Neutrophil (primary cell): ENCODE results near the gene CCL13.

Experiments used
- H3K27ac ChIP-seq: fragments of 200-600 bp; sonication (generic); 2 replicates; pipeline ENCODE4 v1.5.1; 2016; ENCODE audit warnings: mild to moderate bottlenecking, moderate library complexity
- H3K27me3 ChIP-seq: fragments of 200-600 bp; sonication (generic); 2 replicates; pipeline ENCODE4 v1.6.0; 2016; ENCODE audit warnings: mild to moderate bottlenecking
- H3K36me3 ChIP-seq: fragments of 200-600 bp; sonication (generic); 2 replicates; pipeline ENCODE4 v1.5.1; 2017
- H3K4me1 ChIP-seq, 2 experiments: fragments of 200-600 bp in 1 of 2; sonication (generic) in 1 of 2; 1 replicate in 1 of 2; 2 replicates in 1 of 2; pipeline versions ENCODE4 v1.5.1 to v1.6.1; 2013 to 2016; ENCODE audit warnings: low read depth in 1 of 2, low read length in 1 of 2, mild to moderate bottlenecking in 1 of 2, moderate library complexity in 1 of 2; ENCODE audit not compliant: control insufficient read depth in 1 of 2, insufficient read depth in 1 of 2
- H3K4me3 ChIP-seq, 2 experiments: fragments of 200-600 bp in 1 of 2; sonication (generic) in 1 of 2; 1 replicate in 1 of 2; 2 replicates in 1 of 2; pipeline ENCODE4 v1.5.1; 2013 to 2016; ENCODE audit warnings: low read depth in 1 of 2, low read length in 1 of 2, mild to moderate bottlenecking in 1 of 2, moderate library complexity in 1 of 2
- H3K9me3 ChIP-seq: fragments of 200-600 bp; sonication (generic); 2 replicates; pipeline ENCODE4 v1.5.1; 2016
- CTCF ChIP-seq: fragments of 200-600 bp; sonication (generic); IDR thresholded peaks from 2 replicates; pipeline ENCODE4 v1.5.1; 2016; ENCODE audit warnings: antibody characterized with exemption

The CCL13 gene

GRCh38 chr17:34339138-34339770 lies 17.0 kb upstream of the CCL13 start:
- H3K27ac ChIP-seq: no peak overlapping the region
- TF ChIP-seq CTCF: no peak
- no peaks in the 10 kb centered on the region for H3K9me3 ChIP-seq
- H3K4me3 ChIP-seq: no peak overlapping the region
- no peaks in the 10 kb centered on the region for H3K27me3 ChIP-seq
- H3K4me1 ChIP-seq: no peaks in the 10 kb centered on the region
- H3K36me3 ChIP-seq: no peaks in the 10 kb centered on the region

DNA sequence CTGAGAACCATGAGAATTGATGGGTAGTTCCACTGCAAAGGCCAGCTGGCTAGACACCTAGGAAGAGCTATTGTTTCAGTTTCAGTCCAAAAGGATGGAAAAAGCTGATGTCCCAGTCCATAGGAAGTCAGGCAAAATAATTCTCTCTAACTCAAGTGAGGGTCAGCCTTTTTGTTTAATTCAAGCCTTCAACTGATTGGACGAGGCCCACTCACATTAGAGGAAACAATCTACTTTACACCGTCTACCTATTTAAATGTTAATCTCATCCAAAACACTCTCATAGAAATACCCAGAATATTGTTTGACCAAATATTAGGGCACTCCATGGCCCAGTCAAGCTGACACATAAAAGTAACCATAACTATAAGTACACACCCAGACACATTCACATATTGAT lies 14.4 kb upstream of the CCL13 start:
- H3K27ac ChIP-seq: no peak overlapping the region
- H3K4me3 ChIP-seq: no peak overlapping the region
- no peak for TF ChIP-seq CTCF
- H3K4me1 ChIP-seq: no peaks in the 10 kb centered on the region
- H3K27me3 ChIP-seq: no peaks in the 10 kb centered on the region
- H3K9me3 ChIP-seq: no peaks in the 10 kb centered on the region
- H3K36me3 ChIP-seq: no peaks in the 10 kb centered on the region

- no peak for TF ChIP-seq CTCF
- H3K36me3 ChIP-seq: no peaks in the 10 kb centered on the region
- H3K4me1 ChIP-seq: no peaks in the 10 kb centered on the region
- H3K9me3 ChIP-seq: no peaks in the 10 kb centered on the region
- H3K27ac ChIP-seq: no peak overlapping the region
- no peaks in the 10 kb centered on the region for H3K27me3 ChIP-seq
- no peak overlapping the region for H3K4me3 ChIP-seq
Measured at GRCh38 chr17:34347063-34347462, 9.2 kb upstream of the CCL13 start.

DNA sequence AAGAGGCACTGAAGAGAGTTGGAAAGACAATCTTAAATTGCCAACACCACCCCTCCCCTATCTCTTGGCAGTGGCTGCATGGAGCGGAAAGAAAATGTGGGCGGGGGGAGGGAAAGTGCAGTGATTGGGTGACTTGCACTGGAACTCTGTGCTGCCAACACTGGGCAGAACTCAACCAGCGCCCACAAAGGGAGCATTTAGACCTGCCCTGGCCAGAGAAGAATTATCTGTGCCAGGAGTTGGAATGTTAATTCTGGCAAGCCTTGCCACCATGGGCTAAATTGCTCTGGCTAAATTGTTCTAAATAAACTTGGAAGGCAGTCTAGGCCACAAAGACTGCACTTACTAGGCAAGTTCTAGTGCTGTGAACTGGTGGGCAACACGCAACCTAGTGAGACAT lies 6.5 kb upstream of the CCL13 start:
- TF ChIP-seq CTCF: no peak
- Histone ChIP-seq H3K27ac (no peak overlapping the region), H3K4me3 (no peak overlapping the region), H3K9me3 (no peaks in the 10 kb centered on the region), H3K4me1 (no peaks in the 10 kb centered on the region), H3K36me3 (no peaks in the 10 kb centered on the region), H3K27me3 (no peaks in the 10 kb centered on the region)

GRCh38 chr17:34351096-34351495 lies 5.2 kb upstream of the CCL13 start:
- Histone ChIP-seq H3K36me3 (no peaks in the 10 kb centered on the region), H3K27ac (no peak overlapping the region), H3K4me1 (no peaks in the 10 kb centered on the region), H3K27me3 (no peaks in the 10 kb centered on the region), H3K9me3 (no peaks in the 10 kb centered on the region), H3K4me3 (no peak overlapping the region)
- no peak for TF ChIP-seq CTCF

DNA sequence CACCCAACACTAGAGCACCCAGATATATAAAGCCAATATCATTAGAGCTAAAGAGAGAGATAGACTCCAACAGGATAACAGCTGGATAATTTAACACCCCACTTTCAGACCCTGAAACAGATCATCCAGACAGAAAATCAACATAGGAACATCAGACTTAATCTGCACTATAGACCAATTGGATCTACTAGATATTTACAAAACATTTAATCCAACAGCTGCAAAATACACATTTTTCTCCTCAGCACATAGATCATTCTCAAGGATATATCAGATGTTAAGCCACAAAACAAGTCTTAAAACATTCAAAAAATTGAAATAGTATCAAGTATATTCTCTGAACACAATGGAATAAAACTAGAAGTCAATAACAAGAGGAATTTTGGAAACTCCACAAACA lies 4.1 kb upstream of the CCL13 start:
- H3K4me1 ChIP-seq: no peaks in the 10 kb centered on the region
- no peak overlapping the region for H3K27ac ChIP-seq
- no peak for TF ChIP-seq CTCF
- no peaks in the 10 kb centered on the region for H3K27me3 ChIP-seq
- H3K36me3 ChIP-seq: no peaks in the 10 kb centered on the region
- no peaks in the 10 kb centered on the region for H3K9me3 ChIP-seq
- H3K4me3 ChIP-seq: no peak overlapping the region
